Activated T-helper 1 cell treated with Interleukin-2 at 50 U/mL for 16 hours (primary cell): ENCODE measurements around the gene MAP1B.
"Not testable (repeated sequence)": the region's sequence is repeated elsewhere in the genome, so short reads cannot be mapped to it uniquely, and the experiment has no call there.

Experiments used
- DNase-seq: peaks from one replicate; pipeline ENCODE4 v3.0.0-alpha.2; 2020; ENCODE audit warnings: low read depth

MAP1B gene

DNA sequence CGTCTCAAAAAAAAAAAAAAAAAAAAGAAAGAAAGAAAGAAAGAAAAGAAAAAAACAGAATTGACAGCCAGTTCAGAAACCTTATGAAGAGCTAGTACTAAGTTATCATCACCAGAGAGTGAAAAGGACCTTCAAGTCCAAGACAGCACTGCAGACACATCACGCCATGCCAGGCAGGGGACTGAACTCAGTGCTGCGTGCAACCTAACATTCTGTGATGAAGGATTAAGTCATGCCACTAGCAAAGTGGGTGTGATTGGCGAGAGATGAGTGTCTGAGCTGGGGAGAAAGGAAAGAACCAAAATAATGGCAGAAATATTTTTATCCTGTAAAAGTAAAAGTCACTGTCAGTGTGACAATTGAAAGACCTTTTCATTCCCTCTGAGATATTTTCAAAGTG lies 54.7 kb downstream of the MAP1B start:
- no peak for DNase-seq

DNA sequence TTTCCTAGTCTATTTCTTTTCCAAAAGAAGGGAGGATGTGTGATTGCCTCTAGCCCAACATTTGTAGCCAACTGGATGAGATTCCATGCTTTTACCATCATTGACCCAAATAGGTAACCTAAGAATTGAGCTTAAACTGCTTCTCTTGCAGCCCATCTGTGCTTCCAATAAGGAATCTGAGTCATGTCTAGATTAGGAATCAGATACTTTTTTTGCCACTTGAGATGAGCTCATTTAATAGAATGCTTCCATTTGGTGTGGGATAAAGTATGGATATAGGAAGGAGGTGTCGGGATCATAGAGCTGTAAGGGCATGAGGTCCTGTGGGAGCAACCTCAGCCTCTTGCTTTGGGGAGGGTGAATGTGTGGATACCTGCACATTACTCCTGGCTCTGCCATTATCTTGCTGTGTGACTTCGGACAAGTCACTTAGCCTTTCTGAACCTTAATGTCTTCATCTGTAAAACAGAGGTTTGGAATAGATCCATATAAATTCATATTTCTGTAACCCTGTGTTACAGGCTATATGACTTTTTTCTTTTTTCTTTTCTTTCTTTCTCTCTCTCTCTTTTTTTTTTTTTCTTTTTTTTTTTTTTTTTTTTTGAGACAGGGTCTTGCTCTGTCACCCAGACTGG lies 56.2 kb downstream of the MAP1B start:
- no peak for DNase-seq

DNA sequence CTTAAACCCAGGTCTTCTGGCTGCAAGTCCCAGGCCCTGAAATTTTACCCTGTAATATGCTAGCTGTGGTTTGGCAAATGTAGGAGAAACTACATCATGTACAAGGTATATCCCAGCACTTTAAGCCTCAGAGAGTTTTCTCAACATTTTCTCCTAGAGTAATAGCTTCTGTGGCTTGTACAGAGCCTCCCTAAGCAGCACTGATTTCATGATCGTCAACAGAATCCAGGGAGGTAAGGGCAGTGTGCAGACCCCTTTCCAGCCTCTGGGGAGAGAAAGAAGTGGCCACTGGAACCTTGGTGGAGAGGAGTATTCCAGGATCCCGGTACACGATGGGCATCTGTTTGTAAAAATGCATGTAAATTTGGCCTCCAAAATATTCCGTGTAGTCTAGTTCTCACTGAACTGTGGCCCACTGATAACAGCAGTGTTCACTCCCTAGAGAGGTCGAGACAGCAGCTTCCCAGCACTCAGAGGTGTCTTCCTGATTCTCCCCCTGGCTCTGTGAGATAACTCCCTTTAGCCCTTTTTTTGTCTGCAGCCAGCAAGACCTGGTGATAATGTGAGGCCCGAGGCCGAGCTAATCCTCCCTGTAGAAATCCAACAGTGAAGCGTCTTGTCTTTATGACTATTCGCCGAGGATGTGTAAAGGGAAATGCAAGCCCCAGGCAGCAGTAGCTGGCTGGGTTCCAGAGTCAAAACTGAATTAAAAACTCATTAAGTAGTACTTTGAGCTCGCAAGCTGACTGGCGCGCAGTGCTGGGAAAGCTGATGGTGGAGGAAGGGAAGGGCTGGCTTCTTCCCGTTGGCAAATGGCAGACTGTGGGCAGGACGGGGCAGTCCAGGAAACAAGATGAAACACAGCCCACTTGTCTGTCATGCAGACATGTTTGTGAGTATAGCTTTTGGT lies 59.0 kb downstream of the MAP1B start:
- no peak for DNase-seq

DNA sequence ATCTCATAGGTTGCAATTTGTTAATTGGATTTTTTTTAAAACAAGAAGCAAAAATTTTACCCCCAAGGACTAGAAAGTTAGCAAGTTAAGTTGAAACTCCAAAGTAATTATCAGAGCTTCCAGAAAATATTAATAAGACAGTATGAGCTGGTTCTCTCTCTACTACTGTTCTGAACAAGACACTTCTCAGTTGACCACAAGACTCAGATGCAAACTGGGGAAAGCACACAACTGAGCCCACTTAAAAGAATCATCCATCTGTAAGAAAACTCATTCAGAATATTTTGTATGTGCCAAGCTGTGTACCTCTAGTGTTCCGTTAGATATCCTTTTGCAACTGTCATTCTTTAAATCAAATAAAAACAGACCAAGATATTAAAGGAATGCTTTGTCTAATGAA lies 60.0 kb downstream of the MAP1B start:
- DNase-seq = no peak

DNA sequence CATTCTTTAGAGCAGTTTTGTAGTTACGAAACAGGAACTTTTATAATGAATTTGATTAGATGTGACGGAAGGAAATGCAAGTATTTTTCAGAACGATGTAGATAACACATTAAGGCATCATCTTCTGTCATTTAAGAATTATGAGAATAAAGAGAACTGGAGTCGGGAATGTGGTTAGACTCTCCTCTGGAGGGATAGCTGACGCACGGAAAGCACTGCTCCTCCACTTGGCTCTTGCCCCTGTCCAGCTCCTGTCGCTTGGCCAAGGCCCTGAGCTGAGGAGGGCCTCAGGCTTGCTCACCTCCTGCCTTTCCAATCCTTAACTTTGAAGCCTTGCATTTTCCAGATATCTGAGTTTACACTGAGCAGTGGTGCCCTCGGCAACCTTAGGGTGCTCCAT lies 60.5 kb downstream of the MAP1B start:
- no peak for DNase-seq

DNA sequence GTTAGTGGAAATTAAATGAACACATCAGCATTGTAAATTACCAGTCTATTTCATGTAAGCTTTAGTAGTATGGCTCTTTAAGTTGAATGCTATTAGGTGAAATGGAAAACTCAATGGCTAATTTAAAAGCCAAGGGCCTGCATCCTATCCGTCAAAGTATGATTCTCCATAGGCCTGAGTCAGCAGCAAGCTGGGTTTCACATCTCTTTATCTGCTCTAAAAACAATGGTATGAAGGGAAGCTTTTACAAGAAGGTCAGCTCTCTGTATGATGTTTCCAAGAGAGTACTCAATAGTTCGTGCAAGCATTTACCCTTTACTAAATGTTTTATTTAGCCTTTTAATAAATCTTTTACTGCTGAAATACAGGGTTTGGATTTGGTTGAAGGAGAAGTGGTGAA lies 62.8 kb downstream of the MAP1B start:
- no peak for DNase-seq

DNA sequence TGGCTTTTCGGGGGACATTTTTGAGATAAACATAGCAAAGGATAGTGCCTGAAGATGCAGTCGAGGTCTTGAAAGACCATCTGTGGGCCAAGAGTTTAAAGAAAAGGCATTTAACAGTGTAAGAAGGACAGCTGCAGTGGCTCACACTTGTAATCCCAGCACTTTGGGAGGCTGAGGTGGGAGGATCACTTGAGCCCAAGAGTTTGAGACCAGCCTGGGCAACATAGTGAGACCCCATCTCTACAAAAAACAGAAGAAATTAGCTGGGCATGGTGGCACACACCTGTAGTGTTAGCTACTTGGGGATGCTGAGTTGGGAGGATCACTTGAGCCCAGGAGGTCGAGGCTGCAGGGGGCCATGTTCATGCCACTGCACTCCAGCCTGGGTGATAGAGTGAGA lies 63.9 kb downstream of the MAP1B start:
- DNase-seq = not testable (repeated sequence)

DNA sequence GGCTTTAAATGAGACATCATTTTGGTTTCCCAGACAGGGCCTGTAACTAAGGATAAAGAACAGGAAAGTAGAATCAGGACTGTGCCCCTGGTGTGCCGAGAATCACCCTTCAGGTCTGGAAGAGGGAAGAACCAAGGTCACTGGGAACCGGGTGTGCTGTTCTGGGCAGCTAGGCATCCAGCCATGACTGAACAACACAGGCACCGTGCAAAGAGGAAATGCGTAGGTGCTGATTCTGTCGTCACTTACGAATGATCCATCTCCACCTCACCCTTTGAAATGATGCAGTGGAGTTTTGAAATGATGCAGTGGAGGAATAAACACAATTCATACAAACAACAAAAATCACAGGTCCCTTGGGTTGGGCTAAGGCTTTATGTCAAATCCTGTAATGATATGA lies 64.4 kb downstream of the MAP1B start:
- DNase-seq = no peak

DNA sequence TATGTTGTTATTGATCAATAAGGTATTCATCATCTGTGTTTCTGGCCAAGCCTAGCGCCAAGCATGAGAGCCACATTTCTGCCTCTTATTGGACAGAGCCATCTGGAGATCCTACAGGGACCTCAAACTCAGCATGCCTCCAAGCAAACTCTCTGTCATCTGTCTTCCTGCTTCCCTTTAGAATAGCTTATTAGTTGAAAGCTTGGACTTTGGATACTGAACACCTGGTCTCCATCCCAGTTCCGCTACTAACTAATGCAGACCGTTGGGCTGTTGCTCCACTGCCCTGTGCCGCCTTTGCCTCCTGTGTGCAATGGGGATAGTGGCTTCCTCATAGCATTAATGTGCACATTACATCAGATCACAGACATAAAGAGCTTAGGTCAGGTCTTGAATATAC lies 65.5 kb downstream of the MAP1B start:
- no peak for DNase-seq

DNA sequence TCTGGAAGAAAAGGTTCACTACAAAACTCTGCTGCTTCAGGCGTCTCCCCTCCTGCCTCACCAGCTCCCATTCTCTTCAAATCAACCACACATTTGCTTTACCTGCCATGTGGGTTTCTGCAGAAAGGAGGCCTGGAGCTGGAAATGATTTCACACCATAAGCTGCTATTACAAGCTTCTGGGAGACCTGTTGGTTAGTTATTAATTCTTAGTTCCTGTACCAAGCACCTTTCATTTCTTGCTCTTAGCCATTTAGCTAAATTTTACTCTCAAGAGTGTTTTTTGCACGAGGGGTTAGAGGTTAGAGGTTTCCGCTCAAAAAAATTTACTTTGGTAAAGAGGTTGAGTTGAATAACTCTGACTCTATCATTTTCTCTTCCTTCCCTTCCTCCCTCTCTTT lies 70.3 kb downstream of the MAP1B start:
- DNase-seq = no peak

DNA sequence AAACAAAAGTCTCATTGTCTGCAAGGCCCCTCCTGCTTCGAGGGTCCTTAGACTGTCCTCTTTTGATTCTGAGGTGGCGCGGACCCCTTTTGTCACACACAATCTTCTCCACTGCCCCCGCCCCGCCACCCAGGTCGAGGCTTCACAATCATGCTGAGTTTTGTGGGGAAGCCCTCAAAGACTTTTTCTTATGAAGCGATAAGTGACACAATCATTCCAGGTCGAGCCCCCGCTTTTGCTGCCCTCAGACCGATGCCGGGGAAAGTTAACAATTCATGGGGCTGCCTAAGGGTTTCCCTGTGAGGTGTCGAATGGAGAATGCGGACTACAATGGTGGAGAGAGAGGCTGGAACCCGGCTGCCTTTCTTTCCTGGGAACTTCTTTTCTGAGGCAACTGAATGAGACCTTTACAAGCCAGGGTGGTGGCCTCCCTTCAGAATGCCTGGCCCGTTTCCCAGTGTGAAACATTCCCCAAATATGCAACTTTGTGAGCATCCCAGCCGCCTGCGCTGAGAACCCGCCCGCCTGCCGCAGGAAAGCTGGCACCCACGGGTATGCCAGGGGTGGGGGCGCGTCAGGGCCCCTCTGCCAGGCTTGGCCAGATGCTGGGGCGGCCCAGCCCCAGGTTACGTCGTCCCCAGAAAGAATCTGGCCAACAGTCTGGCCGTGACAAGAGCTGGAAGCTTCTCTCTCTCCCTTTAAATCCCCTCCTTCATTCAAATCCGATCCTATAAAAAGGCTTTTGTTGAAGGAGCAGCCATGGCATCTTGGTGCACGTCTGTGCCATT lies 71.9 kb downstream of the MAP1B start:
- DNase-seq = no peak

DNA sequence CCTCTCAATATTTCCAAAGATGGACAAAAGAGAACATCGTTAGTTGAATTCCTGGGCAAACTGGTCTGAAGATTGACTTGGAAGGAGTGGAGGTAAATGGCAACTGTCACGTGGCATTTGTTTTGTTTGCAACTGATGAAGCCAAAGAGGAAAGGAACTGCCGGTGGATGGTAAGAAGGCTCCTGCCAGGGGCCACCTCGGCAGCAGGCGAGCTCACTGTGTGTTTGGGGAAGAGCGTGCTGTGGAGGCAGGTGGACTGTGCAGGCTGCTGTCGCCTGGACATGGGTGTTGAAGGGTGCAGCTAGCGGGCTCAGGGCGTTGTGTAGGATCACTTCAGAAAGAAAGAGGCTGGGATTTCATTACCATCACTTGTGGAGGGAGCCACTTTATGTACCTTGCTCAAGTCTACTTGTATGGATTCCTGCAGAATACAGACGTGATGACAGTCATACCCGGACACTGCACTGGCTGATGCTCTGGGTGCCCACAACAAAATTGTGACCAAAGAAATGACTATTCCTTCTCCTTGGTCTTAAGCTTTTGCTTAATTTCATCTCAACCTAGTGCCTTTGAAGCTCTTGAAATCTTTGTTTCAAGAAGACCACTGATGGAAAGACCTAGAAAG lies 72.7 kb downstream of the MAP1B start:
- DNase-seq = no peak

DNA sequence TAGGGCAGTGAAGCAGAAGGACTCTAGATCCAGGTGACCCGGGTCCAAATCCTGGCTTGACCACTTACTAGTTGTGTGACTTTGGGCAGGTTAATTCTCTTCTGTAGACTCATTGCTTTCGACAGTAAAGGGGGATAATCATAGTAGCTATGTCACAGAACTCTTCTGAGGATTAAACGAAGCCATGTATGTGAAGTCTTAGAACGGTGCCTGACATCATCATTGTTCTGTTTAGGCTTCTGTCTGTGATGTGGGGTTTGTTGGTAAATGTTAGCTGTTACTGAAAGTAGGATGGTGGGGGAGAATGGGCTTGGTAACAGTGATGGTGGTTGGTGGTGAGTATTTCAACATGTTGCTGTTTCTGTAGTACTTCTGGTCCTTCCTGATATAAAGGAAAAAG lies 73.7 kb downstream of the MAP1B start:
- no peak for DNase-seq

DNA sequence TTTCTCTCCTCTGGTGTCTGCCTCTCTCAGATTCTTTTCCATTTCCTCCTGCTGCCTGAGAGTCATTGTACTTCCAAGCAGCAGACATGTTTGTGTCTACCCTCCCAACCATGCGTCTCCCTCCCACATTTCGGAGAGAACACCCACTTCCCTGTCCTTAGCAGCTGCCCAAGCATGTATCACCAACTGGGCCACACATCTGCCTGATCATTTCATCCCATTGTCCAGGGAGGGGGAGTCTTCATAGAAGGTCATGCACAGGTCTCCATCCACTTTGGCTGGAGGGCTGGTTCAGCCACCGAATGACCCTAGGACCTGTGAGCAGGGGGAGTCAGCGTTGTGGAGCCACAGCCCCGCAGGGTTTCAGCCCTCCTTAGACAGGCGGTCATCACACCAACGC lies 75.4 kb downstream of the MAP1B start:
- no peak for DNase-seq

DNA sequence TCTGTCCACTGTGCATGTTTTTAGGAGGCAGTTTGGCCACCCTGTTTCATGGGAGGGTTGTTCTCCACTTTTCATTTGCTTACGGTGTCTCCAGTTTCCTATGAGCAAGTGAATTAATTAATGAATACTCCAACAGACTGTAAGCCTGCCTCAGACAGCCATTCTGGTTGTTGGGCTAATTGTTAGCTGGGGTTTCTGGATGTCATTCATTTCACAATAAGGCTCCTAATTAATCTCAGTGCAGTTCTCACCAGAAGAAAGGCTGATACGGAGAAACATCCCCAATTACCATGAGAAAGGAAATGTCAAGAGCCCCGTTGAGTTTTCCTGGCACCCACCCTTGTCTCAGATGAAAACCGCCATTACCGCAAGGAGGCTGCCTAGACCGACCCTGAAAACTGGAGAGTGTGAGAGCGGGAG lies 75.8 kb downstream of the MAP1B start:
- DNase-seq = no peak

DNA sequence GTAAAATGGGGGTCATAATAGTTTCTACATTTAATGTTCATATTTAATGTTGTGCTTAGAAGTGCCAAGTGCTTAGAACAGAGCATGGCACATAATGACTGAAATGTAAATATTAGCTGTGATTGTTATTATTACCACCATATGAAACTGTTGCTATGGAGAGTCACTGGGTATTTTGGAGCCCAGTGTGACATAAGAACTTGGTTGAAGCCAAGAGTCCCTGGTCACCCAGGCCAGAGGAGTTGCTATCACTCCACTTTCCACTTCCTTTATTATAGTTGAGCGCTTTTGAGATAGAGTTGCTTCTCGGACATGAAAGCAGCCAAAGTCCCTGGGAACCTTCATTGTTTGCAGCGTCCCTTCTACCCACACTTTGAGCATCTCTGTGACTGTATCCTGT lies 77.1 kb downstream of the MAP1B start:
- DNase-seq = no peak

DNA sequence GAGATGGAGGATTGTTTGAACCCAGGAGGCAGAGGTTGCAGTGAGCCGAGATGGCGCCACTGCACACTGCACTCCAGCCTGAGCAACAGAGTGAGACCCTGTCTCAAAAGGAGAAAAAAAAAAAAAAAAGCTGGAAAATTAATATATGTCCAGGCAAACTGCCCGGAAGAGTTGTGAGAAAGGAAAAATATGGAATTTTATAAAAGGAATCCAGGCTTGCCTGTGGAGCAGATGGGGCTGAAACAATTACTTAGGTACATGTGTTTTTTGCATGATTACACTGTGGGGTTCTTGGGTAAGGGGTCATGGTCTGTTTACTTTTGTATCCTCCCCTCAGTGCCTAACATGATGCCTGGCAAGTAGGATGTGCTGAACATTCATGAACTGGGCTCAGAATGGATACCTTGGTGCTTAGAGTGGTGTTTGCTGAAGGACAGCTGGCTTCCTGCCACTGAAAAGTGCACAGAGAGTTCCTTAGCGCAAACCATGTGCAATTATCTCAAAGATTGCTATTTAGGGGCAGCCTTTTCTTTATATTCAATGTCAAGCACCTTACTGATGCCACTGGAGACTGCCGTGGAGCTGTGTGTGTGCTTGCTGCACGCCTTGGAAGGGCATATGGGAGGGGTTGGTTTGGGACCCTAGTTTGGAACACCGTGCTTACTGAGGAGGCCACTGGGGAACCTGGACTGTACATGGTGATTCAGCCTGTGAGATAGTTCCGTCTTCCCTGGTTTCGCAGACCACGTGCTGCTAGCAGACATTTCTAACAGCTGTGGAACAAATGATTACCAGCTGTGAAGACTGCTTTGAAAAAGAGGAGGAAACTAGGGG lies 78.4 kb downstream of the MAP1B start:
- DNase-seq = no peak

DNA sequence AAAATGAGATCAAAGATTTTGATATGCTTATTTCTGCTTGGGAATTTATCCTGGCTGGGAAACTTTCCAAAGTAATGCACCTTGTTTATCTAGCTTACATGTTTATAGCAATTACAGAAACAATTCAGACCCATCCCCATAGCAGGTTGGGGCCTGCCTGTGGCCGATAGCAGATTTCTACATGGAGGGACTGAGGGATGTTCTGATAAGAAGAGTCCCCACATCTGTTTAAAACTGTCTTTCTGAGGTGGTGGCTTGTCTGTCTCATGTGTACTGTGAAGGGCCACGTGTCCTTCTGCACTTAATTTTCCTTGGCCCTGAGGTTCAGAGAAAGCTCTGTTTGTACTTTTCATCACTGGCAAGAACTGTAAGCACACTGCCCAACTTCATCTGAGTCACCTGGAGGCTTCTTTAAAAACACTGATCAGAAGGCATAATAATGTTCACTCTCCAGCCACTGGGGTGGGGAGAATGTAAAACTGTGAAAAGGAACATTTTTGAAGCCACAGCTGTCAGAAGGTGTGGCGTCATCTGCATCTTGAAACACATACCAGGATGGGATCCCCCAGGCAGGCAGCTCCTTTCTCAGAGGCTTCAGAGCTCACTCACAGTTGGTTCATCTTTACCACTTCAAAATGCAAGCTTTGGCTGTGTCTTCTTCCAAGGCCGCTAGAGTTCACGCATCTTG lies 80.3 kb downstream of the MAP1B start:
- DNase-seq = no peak

DNA sequence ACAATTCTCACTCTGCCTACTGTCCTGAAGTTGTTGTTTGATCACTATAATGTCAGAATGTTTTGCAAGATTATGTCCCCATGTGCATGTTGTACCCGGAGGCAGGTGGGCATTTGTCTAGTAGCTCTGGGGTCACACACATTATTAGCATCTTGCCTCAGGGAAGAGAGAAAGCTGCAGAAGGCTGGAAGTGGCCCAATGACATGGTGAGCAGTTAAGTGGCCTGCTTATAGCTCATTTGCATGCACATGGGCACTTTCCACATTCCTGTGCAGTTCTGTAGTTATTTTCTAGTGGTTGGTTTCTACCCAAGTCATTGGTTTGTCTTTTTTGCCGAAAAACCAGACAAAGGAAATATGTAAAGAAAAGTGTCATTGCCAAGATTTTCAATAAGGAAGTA lies 80.9 kb downstream of the MAP1B start:
- no peak for DNase-seq

DNA sequence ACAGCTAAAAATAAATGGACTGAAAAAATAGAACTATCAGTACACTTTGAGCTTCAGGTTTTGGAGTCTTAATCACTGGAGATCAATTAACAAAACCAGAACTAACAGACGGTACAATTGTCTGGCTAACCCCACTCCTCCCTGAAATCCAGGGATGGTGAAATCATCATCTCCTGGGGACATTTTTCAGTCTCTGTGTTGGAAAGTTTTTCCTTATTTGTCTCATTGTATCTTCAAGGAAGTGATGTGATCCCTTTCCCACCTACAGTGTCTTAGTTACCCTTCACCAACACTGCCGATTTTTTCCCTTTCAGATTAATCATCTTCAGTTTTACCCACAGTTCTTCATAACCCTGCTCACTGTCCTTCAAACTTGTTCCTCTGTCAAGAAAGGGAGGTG lies 81.9 kb downstream of the MAP1B start:
- DNase-seq = no peak

DNA sequence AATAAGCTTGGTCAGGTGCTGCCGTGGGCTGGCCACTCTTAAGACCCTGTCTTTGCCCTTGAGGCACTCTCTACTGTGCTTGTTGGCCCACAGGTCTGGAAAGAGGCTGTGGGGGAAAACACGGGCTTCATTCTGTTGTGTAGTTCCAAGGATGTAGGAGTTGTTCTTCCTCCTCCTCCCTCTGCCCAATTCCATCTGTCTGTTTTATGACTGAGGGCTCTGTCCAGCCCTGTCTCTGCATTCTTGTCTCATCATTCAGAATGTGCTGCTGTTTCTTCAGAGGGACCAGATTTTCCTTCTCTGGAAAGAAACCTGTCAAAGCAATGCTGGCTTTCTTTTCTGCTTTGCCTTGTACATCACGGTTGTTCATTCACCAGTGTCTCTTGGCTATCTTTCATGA lies 84.1 kb downstream of the MAP1B start:
- no peak for DNase-seq
